GM12878 (cell line): Measurements from ENCODE around the gene ARHGEF3. TPM values are rescaled to one million over a fixed set of nuclear protein-coding genes. Genes with fewer than 3 reads are reported as not detected.

ENCODE experiments used
- ATAC-seq: fragments of 200-7000 bp; cut with Tn5 transposase; 3 replicates; pipeline ENCODE4 v1.9.1; 2020; ENCODE audit warnings: mild to moderate bottlenecking, moderate library complexity
- BruUV-seq: library from RNA; stranded (reverse); fragments of 400-500 nt; replicated peaks from 2 replicates; lab custom pipeline; 2021; lab: Mats Ljungman, UMichigan
- CTCF ChIA-PET: fragments of 300-600 bp; sonication (Branson Sonifier 250); formaldehyde crosslinking; extraction: SDS; loops from one replicate; lab custom pipeline; 2021; ENCODE audit warnings: inconsistent platforms; lab: Yijun Ruan, JAX
- POLR2A ChIA-PET: fragments of 350-600 bp; formaldehyde crosslinking; extraction: SDS; loops from one replicate; lab custom pipeline; 2021; ENCODE audit warnings: inconsistent platforms; lab: Charles Lee
- RAD21 ChIA-PET: fragments of 300-600 bp; sonication (Branson Sonifier 250); formaldehyde crosslinking; loops from one replicate; lab custom pipeline; 2023; ENCODE audit warnings: antibody characterized with exemption; ENCODE audit not compliant: unreplicated experiment; lab: Charles Lee
- SMC1A ChIA-PET: fragments of 300-600 bp; sonication (Branson Sonifier 250); formaldehyde crosslinking; loops from one replicate; lab custom pipeline; 2023; ENCODE audit not compliant: unreplicated experiment, uncharacterized antibody; lab: Charles Lee
- DNase-seq: peaks from one replicate; pipeline ENCODE4 v3.0.0-alpha.2; 2011; ENCODE audit warnings: low read depth, low spot score
- FAIRE-seq: peaks from 3 replicates; lab custom pipeline; 2011; peaks lifted over from hg19 to GRCh38; lab: Jason Lieb, UNC
- H2AFZ ChIP-seq: 2 replicates; pipeline ENCODE4 v1.6.0; 2011; ENCODE audit warnings: low read depth, low read length, control low read depth; ENCODE audit not compliant: control insufficient read depth
- H3K27ac ChIP-seq: 2 replicates; pipeline ENCODE4 v1.5.1; 2011; ENCODE audit warnings: control low read depth; ENCODE audit not compliant: control insufficient read depth, insufficient read depth
- H3K27me3 ChIP-seq, 2 experiments: replicated peaks in 1 of 2; 2 replicates each; pipeline versions ENCODE4 v1.6.0 to v1.6.1; 2011; ENCODE audit warnings: low read length in 1 of 2; ENCODE audit not compliant: control insufficient read depth in 2 of 2, insufficient read depth in 2 of 2
- H3K36me3 ChIP-seq, 2 experiments: 2 replicates each; pipeline ENCODE4 v1.5.1; 2011; ENCODE audit warnings: low read length in 1 of 2; ENCODE audit not compliant: control insufficient read depth in 2 of 2, insufficient read depth in 2 of 2
- H3K4me1 ChIP-seq: 2 replicates; pipeline ENCODE4 v1.6.1; 2011; ENCODE audit warnings: mild to moderate bottlenecking, low read length, moderate library complexity, mixed read lengths; ENCODE audit not compliant: control insufficient read depth, insufficient read depth
- H3K4me2 ChIP-seq: 2 replicates; pipeline ENCODE4 v1.6.0; 2011; ENCODE audit warnings: control low read depth; ENCODE audit not compliant: control insufficient read depth, insufficient read depth
- H3K4me3 ChIP-seq: fragments of 200-600 bp; sonication (generic); 2 replicates; pipeline ENCODE4 v1.5.1; 2016
- H3K79me2 ChIP-seq: 2 replicates; pipeline ENCODE4 v1.6.0; 2011; ENCODE audit warnings: low read length; ENCODE audit not compliant: control insufficient read depth, insufficient read depth
- H3K9ac ChIP-seq: 2 replicates; pipeline ENCODE4 v1.8.0; 2011; ENCODE audit warnings: low read length, control low read depth, mixed read lengths; ENCODE audit not compliant: control insufficient read depth, insufficient read depth
- H3K9me3 ChIP-seq: replicated peaks from 3 replicates; pipeline ENCODE4 v1.5.1; 2011; ENCODE audit warnings: mild to moderate bottlenecking, low read length; ENCODE audit not compliant: control insufficient read depth, insufficient read depth
- H4K20me1 ChIP-seq: 2 replicates; pipeline ENCODE4 v1.6.0; 2011; ENCODE audit not compliant: control insufficient read depth, insufficient read depth
- EED ChIP-seq: sonication (generic); IDR thresholded peaks from 2 replicates; pipeline ENCODE4 v1.6.1; 2016; ENCODE audit warnings: antibody characterized with exemption, low read depth
- GABPA ChIP-seq: IDR thresholded peaks from 2 replicates; pipeline ENCODE4 v1.6.1; 2014; ENCODE audit warnings: antibody characterized with exemption, low read depth, mild to moderate bottlenecking, inconsistent platforms
- LARP7 ChIP-seq: fragments of 450-650 bp; IDR thresholded peaks from 2 replicates; pipeline ENCODE4 v1.6.1; 2017; ENCODE audit warnings: mild to moderate bottlenecking
- MEF2A ChIP-seq: IDR thresholded peaks from 2 replicates; pipeline ENCODE4 v1.6.1; 2011; ENCODE audit warnings: low read depth, mild to moderate bottlenecking, low read length, moderate library complexity; ENCODE audit not compliant: insufficient read depth
- MYC ChIP-seq: IDR thresholded peaks from 2 replicates; pipeline ENCODE4 v1.6.1; 2011; ENCODE audit warnings: mild to moderate bottlenecking, low read length, moderate library complexity, inconsistent platforms; ENCODE audit not compliant: insufficient read depth, insufficient replicate concordance, insufficient read length, severe bottlenecking
- NFIC ChIP-seq: IDR thresholded peaks from 2 replicates; pipeline ENCODE4 v1.6.1; 2012; ENCODE audit warnings: low read depth, mild to moderate bottlenecking, inconsistent platforms, low read length, moderate library complexity
- NFYA ChIP-seq: IDR thresholded peaks from 2 replicates; pipeline ENCODE4 v1.6.1; 2011; ENCODE audit warnings: low read depth, mild to moderate bottlenecking, low read length, improper control_type of control experiment, borderline replicate concordance
- NFYB ChIP-seq: IDR thresholded peaks from 2 replicates; pipeline ENCODE4 v1.6.1; 2011; ENCODE audit warnings: low read depth, mild to moderate bottlenecking, low read length, improper control_type of control experiment, moderate library complexity; ENCODE audit not compliant: insufficient read depth
- NRF1 ChIP-seq: conservative IDR thresholded peaks from 2 replicates; pipeline ENCODE4 v1.6.1; 2011; ENCODE audit warnings: mild to moderate bottlenecking, low read depth, low read length, improper control_type of control experiment
- POLR2AphosphoS2 ChIP-seq: IDR thresholded peaks from 2 replicates; pipeline ENCODE4 v1.6.1; 2011; ENCODE audit warnings: low read depth, mild to moderate bottlenecking, low read length, improper control_type of control experiment, moderate library complexity
- POU2F2 ChIP-seq: IDR thresholded peaks from 3 replicates; pipeline ENCODE4 v1.6.1; 2011; ENCODE audit warnings: low read depth, mild to moderate bottlenecking, low read length, borderline replicate concordance
- RBBP5 ChIP-seq: fragments of 200-600 bp; sonication (generic); conservative IDR thresholded peaks from 2 replicates; pipeline ENCODE4 v1.6.1; 2016
- SIX5 ChIP-seq: IDR thresholded peaks from 2 replicates; pipeline ENCODE4 v1.6.1; 2011; ENCODE audit warnings: mild to moderate bottlenecking, low read depth, low read length, moderate library complexity; ENCODE audit not compliant: severe bottlenecking
- SP1 ChIP-seq: IDR thresholded peaks from one replicate; pipeline ENCODE4 v1.6.1; 2011; ENCODE audit warnings: low read depth, low read length
- ZNF24 ChIP-seq: fragments of 450-650 bp; IDR thresholded peaks from 2 replicates; pipeline ENCODE4 v1.6.1; 2017; ENCODE audit warnings: antibody characterized with exemption, mild to moderate bottlenecking
- WGBS: methylation state at CpG from one replicate; pipeline ENCODE4 v1.1.6; 2016; ENCODE audit warnings: low lambda C conversion rate; ENCODE audit not compliant: insufficient replicate concordance, insufficient coverage; ENCODE audit errors: missing lambda C conversion rate; 5-methylcytosine and 5-hydroxymethylcytosine counted together
- in situ Hi-C: fragments of 300-500 bp; cut with MboI; formaldehyde crosslinking; loops from 9 replicates; pipeline ENCODE4 v1.14.3; 2018; ENCODE audit warnings: mixed read lengths
- intact Hi-C: fragments of 100-400 bp; cut with micrococcal nuclease; formaldehyde crosslinking; loops from one replicate; pipeline ENCODE4 v1.14.2; 2022; ENCODE audit not compliant: unreplicated experiment
- polyA plus RNA-seq, 11 experiments: library from polyadenylated mRNA; depleted of rRNA in 4 of 11; unstranded in 6 of 11; stranded (reverse) in 5 of 11; fragments of >200 nt; fragmentation: Nextera tagmentation in 4 of 11; fragmentation: Illumina TruSeq in 1 of 11; extraction: Ambion mirVana in 4 of 11; extraction: Trizol in 1 of 11; gene quantifications; 1 replicate in 1 of 11; 2 replicates in 10 of 11; pipeline versions ENCODE4 v1.2.1 to v1.2.3, GENCODE V29; 2011 to 2016; ENCODE audit warnings: inconsistent platforms in 2 of 11, missing spikeins in 2 of 11, low read depth in 1 of 11
- total RNA-seq, 4 experiments: library from RNA; depleted of rRNA in 3 of 4; stranded (reverse); fragments of >200 nt in 3 of 4; fragmentation: Illumina TruSeq in 1 of 4; extraction: Trizol in 1 of 4; gene quantifications; 2 replicates each; pipeline versions ENCODE4 v1.2.1 to v1.2.3, GENCODE V29; 2013 to 2021
- TF ChIP-seq, protein P1 (sequence below): fragments of 450-650 bp; formaldehyde crosslinking; IDR thresholded peaks from 2 replicates; pipeline ENCODE4 v1.5.0; 2022; ENCODE audit warnings: mild to moderate bottlenecking, missing genetic modification characterization
- TF ChIP-seq, protein P2 (sequence below): fragments of 450-650 bp; formaldehyde crosslinking; IDR thresholded peaks from 2 replicates; pipeline ENCODE4 v1.4.0; 2022; ENCODE audit warnings: mild to moderate bottlenecking, moderate library complexity

ARHGEF3 gene
- total and polyA plus RNA-seq, 10 of the 15 experiments (the other 5 are each of a cell fraction or from before 2014, with no cell fraction given) = 21.8 to 78.7 (median 56.2) TPM

DNA sequence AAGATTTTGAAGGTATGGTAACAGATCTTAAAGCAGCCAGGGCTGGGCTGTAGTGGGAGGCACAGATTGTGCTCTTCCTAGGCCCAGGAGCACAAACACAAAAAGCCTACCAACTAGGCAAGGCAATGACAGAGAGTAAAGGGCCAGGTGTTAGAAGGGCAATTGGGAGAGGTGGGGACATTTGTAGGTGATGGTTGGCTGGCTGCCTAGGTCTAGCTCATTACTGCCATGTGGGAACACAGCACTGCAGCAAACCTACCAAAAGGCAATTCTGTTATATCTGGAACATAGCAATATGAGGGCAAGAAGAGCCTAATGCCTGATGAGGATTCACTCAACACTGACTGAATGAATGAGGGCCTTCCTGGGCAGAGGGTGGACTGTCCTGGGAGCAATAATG, 30.4 kb downstream of the ARHGEF3 start (continued):
- TF ChIP-seq, protein P1, sequence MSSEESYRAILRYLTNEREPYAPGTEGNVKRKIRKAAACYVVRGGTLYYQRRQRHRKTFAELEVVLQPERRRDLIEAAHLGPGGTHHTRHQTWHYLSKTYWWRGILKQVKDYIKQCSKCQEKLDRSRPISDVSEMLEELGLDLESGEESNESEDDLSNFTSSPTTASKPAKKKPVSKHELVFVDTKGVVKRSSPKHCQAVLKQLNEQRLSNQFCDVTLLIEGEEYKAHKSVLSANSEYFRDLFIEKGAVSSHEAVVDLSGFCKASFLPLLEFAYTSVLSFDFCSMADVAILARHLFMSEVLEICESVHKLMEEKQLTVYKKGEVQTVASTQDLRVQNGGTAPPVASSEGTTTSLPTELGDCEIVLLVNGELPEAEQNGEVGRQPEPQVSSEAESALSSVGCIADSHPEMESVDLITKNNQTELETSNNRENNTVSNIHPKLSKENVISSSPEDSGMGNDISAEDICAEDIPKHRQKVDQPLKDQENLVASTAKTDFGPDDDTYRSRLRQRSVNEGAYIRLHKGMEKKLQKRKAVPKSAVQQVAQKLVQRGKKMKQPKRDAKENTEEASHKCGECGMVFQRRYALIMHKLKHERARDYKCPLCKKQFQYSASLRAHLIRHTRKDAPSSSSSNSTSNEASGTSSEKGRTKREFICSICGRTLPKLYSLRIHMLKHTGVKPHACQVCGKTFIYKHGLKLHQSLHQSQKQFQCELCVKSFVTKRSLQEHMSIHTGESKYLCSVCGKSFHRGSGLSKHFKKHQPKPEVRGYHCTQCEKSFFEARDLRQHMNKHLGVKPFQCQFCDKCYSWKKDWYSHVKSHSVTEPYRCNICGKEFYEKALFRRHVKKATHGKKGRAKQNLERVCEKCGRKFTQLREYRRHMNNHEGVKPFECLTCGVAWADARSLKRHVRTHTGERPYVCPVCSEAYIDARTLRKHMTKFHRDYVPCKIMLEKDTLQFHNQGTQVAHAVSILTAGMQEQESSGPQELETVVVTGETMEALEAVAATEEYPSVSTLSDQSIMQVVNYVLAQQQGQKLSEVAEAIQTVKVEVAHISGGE (CRISPR knock-in tag) = no peak
- TF ChIP-seq SP1 = no peak

DNA sequence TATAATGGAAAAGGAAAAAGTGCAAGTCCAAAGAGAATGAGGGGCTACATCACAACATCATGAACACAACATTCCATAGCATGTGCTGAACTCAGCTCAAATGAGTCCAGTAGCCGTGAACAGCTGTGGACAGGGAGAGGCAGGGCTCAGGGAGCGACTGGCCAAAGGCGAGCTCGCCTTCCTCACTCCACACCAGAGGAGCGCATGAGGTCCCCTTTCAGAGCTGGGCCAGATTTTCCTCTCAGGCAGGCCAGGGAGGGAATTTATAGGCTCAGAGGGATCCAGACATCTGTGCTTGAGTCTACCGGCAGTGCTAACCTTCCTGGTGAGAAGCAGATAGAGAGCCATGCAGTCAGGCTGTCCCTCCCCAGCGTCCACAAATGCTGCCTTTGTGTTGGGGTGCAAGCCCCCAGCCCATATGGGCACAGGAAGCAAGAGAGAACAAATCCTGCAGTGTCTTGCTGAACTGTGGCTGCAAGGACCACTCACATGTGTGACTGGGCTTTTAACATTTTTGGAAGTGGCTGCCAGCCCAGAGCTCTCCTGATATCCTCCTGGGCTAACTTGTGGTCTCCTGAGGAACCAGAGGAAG, 32.5 kb downstream of the ARHGEF3 start:
- BruUV-seq = no TSS peak
- no peaks in the 10 kb centered on the region for H3K27me3 ChIP-seq
- WGBS = 82% methylated on average over 7 of the region's 7 CpGs
- ChIA-PET SMC1A (interaction anchor here (0.6 to 8.9 kb wide), 10 partner anchors 10 to 43 kb away, joined by 3 to 62 read pairs (median 5); partner anchors contain the start of gene ARHGEF3), CTCF (interaction anchor here (1.0 to 1.7 kb wide), 2 partner anchors 13 to 18 kb away, joined by 3 read pairs; no protein-coding TSS in a partner anchor), RAD21 (interaction anchor here (1.2 to 1.7 kb wide), 3 partner anchors 9 to 31 kb away, joined by 3 to 7 read pairs (median 3); no protein-coding TSS in a partner anchor), POLR2A (interaction anchor here (1.1 to 2.8 kb wide), 3 partner anchors 10 to 28 kb away, joined by 3 to 7 read pairs (median 4); no protein-coding TSS in a partner anchor)
- H3K79me2 ChIP-seq = no peaks in the 10 kb centered on the region
- no peak for DNase-seq
- in situ Hi-C loops (no loop called here), intact Hi-C loops (no loop called here)
- no peak overlapping the region for H2AFZ ChIP-seq
- peaks cover 12 to 21% of the 10 kb centered on the region in 2 experiments for H3K36me3 ChIP-seq
- H3K4me2 ChIP-seq = no peak overlapping the region
- H3K9me3 ChIP-seq = no peaks in the 10 kb centered on the region
- ATAC-seq = no peak
- no peak overlapping the region for H3K9ac ChIP-seq
- peaks cover 7% of the 10 kb centered on the region for H3K4me1 ChIP-seq
- no peaks in the 10 kb centered on the region for H4K20me1 ChIP-seq
- H3K4me3 ChIP-seq = no peak overlapping the region
- H3K27ac ChIP-seq = no peak overlapping the region
- FAIRE-seq = no peak
- TF ChIP-seq MYC (no peak), EED (no peak), NRF1 (no peak), RBBP5 (no peak), NFYA (no peak), POU2F2 (no peak), POLR2AphosphoS2 (no peak), NFYB (no peak), LARP7 (no peak), MEF2A (no peak), SIX5 (no peak), ZNF24 (no peak), NFIC (no peak), GABPA (no peak)
- TF ChIP-seq, protein P2, sequence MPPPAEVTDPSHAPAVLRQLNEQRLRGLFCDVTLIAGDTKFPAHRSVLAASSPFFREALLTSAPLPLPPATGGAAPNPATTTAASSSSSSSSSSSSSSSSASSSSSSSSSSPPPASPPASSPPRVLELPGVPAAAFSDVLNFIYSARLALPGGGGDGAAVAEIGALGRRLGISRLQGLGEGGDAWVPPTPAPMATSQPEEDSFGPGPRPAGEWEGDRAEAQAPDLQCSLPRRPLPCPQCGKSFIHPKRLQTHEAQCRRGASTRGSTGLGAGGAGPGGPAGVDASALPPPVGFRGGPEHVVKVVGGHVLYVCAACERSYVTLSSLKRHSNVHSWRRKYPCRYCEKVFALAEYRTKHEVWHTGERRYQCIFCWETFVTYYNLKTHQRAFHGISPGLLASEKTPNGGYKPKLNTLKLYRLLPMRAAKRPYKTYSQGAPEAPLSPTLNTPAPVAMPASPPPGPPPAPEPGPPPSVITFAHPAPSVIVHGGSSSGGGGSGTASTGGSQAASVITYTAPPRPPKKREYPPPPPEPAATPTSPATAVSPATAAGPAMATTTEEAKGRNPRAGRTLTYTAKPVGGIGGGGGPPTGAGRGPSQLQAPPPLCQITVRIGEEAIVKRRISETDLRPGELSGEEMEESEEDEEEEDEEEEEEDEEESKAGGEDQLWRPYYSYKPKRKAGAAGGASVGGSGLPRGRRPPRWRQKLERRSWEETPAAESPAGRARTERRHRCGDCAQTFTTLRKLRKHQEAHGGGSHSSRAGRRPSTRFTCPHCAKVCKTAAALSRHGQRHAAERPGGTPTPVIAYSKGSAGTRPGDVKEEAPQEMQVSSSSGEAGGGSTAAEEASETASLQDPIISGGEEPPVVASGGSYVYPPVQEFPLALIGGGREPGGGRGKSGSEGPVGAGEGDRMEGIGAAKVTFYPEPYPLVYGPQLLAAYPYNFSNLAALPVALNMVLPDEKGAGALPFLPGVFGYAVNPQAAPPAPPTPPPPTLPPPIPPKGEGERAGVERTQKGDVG = no peak
